ENCODE data around the gene GMIP.

DNA sequence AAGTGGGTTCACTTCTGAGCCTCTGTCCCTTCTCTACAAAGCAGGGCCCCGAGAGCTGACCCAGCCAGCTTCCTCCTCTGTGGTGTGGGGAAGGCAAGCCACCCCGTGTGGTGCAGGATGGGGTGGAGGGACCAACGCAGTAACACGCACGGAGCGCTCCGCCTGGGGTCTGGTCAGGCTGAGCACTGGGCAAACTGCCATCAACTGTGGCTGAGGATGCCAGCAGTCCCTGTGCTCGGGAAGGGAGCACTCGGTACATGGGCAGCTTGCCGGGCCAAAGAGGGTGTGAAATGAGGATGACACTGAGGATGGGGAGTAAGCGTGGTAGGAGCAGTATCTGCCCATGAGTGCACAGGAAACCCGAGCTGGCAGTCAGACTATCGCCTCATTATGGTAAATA lies 7.6 kb upstream of the GMIP start:
- TF ChIP-seq CTCF (conservative IDR thresholded peaks at IDR 0.05; ENCODE audit: low read depth in 2 of 2) (no peak), ZNF114 (CRISPR knock-in tag; IDR thresholded peaks at IDR 0.05) (no peak), JUNB (IDR thresholded peaks at IDR 0.05; ENCODE audit: unreplicated experiment) (no peak), EZH2 (IDR thresholded peaks at IDR 0.05; ENCODE audit: low read depth, unreplicated experiment) (no peak), EZH2phosphoT487 (IDR thresholded peaks at IDR 0.05; ENCODE audit: unreplicated experiment) (no peak)

Data from GM23338 (cell line).